Smooth muscle cell of the pulmonary artery (primary cell): Measurements from ENCODE around the gene NLRP12. TPM values are rescaled to one million over a fixed set of nuclear protein-coding genes. Genes with fewer than 3 reads are reported as not detected.

Experiments used
- total RNA-seq: library from RNA; depleted of rRNA; stranded (reverse); fragments of >200 nt; gene quantifications from 2 replicates; pipeline ENCODE4 v1.2.3, GENCODE V29; 2014

NLRP12 gene
- total RNA-seq: not detected in 2 replicates

GRCh38 chr19:53824134-53824611, at the start of gene NLRP12:
TSS of gene NLRP12 (minus strand) at chr19:53824314. CDS start at chr19:53824174, 140 bp downstream.

GRCh38 chr19:53867225-53868090, 43.3 kb upstream of the NLRP12 start, which contains the start of gene MYADM:
TSS of gene MYADM (plus strand) at chr19:53867883. CDS start at chr19:53873530, 5,647 bp downstream.

Other genes starting within 250 kb of the NLRP12 start
- gene DPRX, start 192.3 kb downstream of the NLRP12 start, total RNA-seq: not detected in 2 replicates
- 24.2 and 42.8 TPM in 2 replicates for gene MYADM, start 43.6 kb upstream of the NLRP12 start, total RNA-seq
- 0.07 TPM in 1 of 2 replicates, not detected in the other for gene PRKCG, start 57.9 kb upstream of the NLRP12 start, total RNA-seq
- gene CACNG7, start 85.0 kb upstream of the NLRP12 start, total RNA-seq: 1.7 and 7.2 TPM in 2 replicates
- gene CACNG8, start 138.6 kb upstream of the NLRP12 start, total RNA-seq: 0.20 and 0.76 TPM in 2 replicates
- gene CACNG6, start 167.3 kb upstream of the NLRP12 start, total RNA-seq: 0.13 and 0.43 TPM in 2 replicates
- gene VSTM1, start 239.6 kb upstream of the NLRP12 start, total RNA-seq: not detected in 2 replicates